ENCODE data around the gene SRR.

Gene SRR

DNA sequence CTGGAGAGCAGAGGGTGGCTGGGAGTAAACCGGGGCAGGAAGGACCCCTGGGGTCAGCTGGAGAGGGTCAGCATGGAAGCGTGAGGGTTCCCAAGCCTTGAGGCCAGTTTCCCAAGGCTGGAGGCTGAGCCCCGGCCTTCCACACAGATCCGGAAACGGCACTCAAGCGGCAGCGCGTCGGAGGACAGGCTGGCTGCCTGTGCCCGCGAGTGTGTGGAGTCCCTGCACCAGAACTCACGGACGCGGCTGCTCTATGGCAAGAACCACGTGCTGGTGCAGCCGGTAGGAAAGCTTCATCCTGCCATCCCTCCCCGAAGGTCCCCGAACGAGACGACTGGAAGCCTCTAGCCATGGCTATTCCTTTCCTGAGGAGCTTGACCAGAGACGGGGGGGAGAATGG is 59.6 kb downstream of the SRR start:
- Histone ChIP-seq H3K4me2 (ENCODE audit: low read length) (no peak overlapping the region), H3K27me3 (ENCODE audit: control insufficient read depth, insufficient read depth, low read length) (no peaks in the 10 kb centered on the region), H3K4me1 (no peaks in the 10 kb centered on the region), H3K9ac (no peak overlapping the region), H3K27ac (no peak overlapping the region), H3K9me3 (ENCODE audit: control insufficient read depth, low read length) (no peaks in the 10 kb centered on the region), H3K4me3 (ENCODE audit: low read depth, low read length) (no peak overlapping the region), H3K36me3 (ENCODE audit: control insufficient read depth, insufficient read depth, low read length) (no peaks in the 10 kb centered on the region), H2AFZ (no peak overlapping the region), H3K79me2 (peaks cover under 1% of the 10 kb centered on the region)
- TF ChIP-seq, protein P1, sequence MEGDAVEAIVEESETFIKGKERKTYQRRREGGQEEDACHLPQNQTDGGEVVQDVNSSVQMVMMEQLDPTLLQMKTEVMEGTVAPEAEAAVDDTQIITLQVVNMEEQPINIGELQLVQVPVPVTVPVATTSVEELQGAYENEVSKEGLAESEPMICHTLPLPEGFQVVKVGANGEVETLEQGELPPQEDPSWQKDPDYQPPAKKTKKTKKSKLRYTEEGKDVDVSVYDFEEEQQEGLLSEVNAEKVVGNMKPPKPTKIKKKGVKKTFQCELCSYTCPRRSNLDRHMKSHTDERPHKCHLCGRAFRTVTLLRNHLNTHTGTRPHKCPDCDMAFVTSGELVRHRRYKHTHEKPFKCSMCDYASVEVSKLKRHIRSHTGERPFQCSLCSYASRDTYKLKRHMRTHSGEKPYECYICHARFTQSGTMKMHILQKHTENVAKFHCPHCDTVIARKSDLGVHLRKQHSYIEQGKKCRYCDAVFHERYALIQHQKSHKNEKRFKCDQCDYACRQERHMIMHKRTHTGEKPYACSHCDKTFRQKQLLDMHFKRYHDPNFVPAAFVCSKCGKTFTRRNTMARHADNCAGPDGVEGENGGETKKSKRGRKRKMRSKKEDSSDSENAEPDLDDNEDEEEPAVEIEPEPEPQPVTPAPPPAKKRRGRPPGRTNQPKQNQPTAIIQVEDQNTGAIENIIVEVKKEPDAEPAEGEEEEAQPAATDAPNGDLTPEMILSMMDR (IDR thresholded peaks at IDR 0.05), result no peak

DNA sequence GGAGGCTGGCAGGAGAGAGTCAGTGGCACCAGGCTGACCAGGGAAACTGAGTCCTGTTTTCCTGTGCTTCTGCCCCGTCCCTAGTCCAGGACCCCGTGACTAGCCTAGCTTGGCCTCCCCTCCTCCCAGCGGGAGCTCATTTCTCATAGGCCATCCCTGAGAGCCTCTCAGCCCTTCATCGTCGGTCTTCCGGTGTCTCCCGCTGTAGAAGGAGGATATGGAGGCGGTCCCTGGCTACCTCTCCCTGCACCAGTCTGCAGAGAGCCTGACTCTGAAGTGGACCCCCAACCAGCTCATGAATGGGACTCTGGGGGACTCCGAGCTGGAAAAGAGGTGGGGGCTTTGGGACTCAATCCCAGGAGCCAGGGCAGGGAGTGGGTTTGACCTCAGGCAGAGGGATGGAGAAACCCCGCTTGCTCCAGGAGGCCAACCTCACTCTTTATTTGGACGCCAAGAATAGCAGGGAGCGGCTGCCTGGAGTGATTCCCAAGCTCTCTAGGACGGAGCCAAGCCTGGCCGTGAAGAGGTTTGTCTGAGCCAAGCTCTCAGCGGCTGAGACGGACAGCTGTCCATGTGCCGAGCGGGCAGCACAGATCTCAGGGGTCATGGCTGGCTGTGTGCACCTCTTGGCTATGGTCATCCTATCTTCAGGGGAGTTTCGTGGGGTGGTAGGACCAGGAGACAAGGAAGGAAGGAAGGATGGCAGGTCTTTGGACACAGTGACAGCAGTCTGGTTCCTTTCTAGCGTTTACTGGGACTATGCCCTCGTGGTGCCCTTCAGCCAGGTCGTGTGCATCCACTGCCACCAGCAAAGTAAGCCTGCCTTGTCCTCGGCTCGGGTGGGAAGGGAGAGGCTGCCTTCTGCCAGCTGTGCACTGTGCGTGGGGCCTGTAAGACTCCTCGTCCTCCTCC is 60.4 kb downstream of the SRR start:
- Histone ChIP-seq H3K27ac (no peak overlapping the region), H3K27me3 (ENCODE audit: control insufficient read depth, insufficient read depth, low read length) (no peaks in the 10 kb centered on the region), H3K4me1 (no peaks in the 10 kb centered on the region), H3K9me3 (ENCODE audit: control insufficient read depth, low read length) (no peaks in the 10 kb centered on the region), H3K4me3 (ENCODE audit: low read depth, low read length) (no peak overlapping the region), H3K9ac (no peak overlapping the region), H2AFZ (no peak overlapping the region), H3K36me3 (ENCODE audit: control insufficient read depth, insufficient read depth, low read length) (no peaks in the 10 kb centered on the region), H3K4me2 (ENCODE audit: low read length) (no peak overlapping the region), H3K79me2 (no peaks in the 10 kb centered on the region)
- TF ChIP-seq, protein P1 (IDR thresholded peaks at IDR 0.05), result no peak

DNA sequence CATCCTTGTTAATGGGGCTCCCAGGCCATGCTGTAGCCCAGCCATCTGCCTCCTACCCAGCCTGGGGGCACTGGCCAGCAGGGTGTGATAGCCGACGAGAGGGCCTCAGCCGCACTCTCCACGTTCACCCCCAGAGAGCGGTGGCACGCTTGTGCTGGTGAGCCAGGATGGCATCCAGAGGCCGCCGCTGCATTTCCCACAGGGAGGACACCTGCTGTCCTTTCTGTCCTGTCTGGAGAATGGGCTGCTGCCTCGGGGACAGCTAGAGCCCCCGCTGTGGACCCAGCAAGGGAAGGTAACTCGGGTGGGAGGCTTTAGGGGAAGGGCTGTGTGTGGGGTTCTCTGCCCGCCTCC is 61.0 kb downstream of the SRR start:
- TF ChIP-seq, protein P1 (IDR thresholded peaks at IDR 0.05), result no peak
- H3K36me3 ChIP-seq (ENCODE audit: control insufficient read depth, insufficient read depth, low read length), result no peaks in the 10 kb centered on the region
- H3K4me3 ChIP-seq (ENCODE audit: low read depth, low read length), result no peak overlapping the region
- no peak overlapping the region for H3K9ac ChIP-seq
- no peak overlapping the region for H3K27ac ChIP-seq
- H3K4me2 ChIP-seq (ENCODE audit: low read length), result no peak overlapping the region
- no peaks in the 10 kb centered on the region for H3K4me1 ChIP-seq
- H3K9me3 ChIP-seq (ENCODE audit: control insufficient read depth, low read length), result no peaks in the 10 kb centered on the region
- H3K79me2 ChIP-seq, result no peaks in the 10 kb centered on the region
- H3K27me3 ChIP-seq (ENCODE audit: control insufficient read depth, insufficient read depth, low read length), result no peaks in the 10 kb centered on the region
- no peak overlapping the region for H2AFZ ChIP-seq

DNA sequence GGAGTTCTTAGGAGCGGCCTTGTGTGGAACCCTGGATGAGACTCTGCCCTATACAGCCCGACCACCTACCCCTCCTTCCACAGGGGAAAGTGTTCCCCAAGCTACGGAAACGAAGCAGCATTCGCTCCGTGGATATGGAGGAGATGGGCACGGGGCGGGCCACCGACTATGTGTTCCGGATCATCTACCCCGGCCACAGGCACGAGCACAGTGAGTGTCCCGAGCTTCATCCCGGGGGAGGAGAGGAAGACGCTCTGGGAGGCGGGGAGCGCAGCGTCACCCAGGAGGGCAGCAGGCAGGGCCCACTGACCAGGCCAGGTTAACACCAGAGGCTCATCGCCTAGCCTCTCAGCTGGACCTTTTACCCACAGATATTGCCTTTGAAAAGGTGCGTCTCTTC is 61.4 kb downstream of the SRR start:
- no peaks in the 10 kb centered on the region for H3K36me3 ChIP-seq (ENCODE audit: control insufficient read depth, insufficient read depth, low read length)
- no peaks in the 10 kb centered on the region for H3K9me3 ChIP-seq (ENCODE audit: control insufficient read depth, low read length)
- H3K27me3 ChIP-seq (ENCODE audit: control insufficient read depth, insufficient read depth, low read length), result no peaks in the 10 kb centered on the region
- TF ChIP-seq, protein P1 (IDR thresholded peaks at IDR 0.05), result no peak
- H3K9ac ChIP-seq, result no peak overlapping the region
- H2AFZ ChIP-seq, result no peak overlapping the region
- no peaks in the 10 kb centered on the region for H3K4me1 ChIP-seq
- no peak overlapping the region for H3K4me3 ChIP-seq (ENCODE audit: low read depth, low read length)
- H3K4me2 ChIP-seq (ENCODE audit: low read length), result no peak overlapping the region
- H3K79me2 ChIP-seq, result no peaks in the 10 kb centered on the region
- H3K27ac ChIP-seq, result no peak overlapping the region

All from parathyroid adenoma (tissue), 2 donors.